PFSK-1 (cell line): ENCODE results near the gene DCAF5.

Source experiments
- FOXP2 ChIP-seq: optimal IDR thresholded peaks from 2 replicates; pipeline ENCODE3; 2011; ENCODE audit warnings: borderline replicate concordance, control low read depth, inconsistent platforms; ENCODE audit not compliant: insufficient read depth; ENCODE audit errors: extremely low read length, extremely low read depth
- POLR2AphosphoS5 ChIP-seq: IDR thresholded peaks from 2 replicates; pipeline ENCODE4 v1.6.1; 2012; ENCODE audit warnings: low read depth, mild to moderate bottlenecking, control low read depth, low read length, moderate library complexity
- SIN3A ChIP-seq: IDR thresholded peaks from 2 replicates; pipeline ENCODE4 v1.6.1; 2012; ENCODE audit warnings: mild to moderate bottlenecking, low read length, moderate library complexity, borderline replicate concordance; ENCODE audit not compliant: insufficient read depth
- TAF1 ChIP-seq: IDR thresholded peaks from 2 replicates; pipeline ENCODE4 v1.6.1; 2012; ENCODE audit warnings: low read length, control low read depth, borderline replicate concordance; ENCODE audit not compliant: insufficient read depth
- TF ChIP-seq, protein P1 (sequence below), 2 experiments: IDR thresholded peaks; 2 replicates each; pipeline versions ENCODE4 v1.6.1 to v1.8.0; 2011 to 2012; ENCODE audit warnings: low read depth in 2 of 2, low read length in 2 of 2, control low read depth in 1 of 2, inconsistent platforms in 1 of 2, mild to moderate bottlenecking in 1 of 2, moderate library complexity in 1 of 2; ENCODE audit not compliant: insufficient read depth in 1 of 2

DCAF5 gene

GRCh38 chr14:69081271-69081670 lies 71.6 kb downstream of the DCAF5 start:
- TF ChIP-seq, protein P1, sequence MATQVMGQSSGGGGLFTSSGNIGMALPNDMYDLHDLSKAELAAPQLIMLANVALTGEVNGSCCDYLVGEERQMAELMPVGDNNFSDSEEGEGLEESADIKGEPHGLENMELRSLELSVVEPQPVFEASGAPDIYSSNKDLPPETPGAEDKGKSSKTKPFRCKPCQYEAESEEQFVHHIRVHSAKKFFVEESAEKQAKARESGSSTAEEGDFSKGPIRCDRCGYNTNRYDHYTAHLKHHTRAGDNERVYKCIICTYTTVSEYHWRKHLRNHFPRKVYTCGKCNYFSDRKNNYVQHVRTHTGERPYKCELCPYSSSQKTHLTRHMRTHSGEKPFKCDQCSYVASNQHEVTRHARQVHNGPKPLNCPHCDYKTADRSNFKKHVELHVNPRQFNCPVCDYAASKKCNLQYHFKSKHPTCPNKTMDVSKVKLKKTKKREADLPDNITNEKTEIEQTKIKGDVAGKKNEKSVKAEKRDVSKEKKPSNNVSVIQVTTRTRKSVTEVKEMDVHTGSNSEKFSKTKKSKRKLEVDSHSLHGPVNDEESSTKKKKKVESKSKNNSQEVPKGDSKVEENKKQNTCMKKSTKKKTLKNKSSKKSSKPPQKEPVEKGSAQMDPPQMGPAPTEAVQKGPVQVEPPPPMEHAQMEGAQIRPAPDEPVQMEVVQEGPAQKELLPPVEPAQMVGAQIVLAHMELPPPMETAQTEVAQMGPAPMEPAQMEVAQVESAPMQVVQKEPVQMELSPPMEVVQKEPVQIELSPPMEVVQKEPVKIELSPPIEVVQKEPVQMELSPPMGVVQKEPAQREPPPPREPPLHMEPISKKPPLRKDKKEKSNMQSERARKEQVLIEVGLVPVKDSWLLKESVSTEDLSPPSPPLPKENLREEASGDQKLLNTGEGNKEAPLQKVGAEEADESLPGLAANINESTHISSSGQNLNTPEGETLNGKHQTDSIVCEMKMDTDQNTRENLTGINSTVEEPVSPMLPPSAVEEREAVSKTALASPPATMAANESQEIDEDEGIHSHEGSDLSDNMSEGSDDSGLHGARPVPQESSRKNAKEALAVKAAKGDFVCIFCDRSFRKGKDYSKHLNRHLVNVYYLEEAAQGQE (IDR thresholded peaks at IDR 0.05; ENCODE audit: insufficient read depth in 1 of 2, low read depth in 2 of 2, low read length in 2 of 2) = no peak
- TF ChIP-seq SIN3A (no peak), POLR2AphosphoS5 (no peak), TAF1 (no peak), FOXP2 (no peak)

DNA sequence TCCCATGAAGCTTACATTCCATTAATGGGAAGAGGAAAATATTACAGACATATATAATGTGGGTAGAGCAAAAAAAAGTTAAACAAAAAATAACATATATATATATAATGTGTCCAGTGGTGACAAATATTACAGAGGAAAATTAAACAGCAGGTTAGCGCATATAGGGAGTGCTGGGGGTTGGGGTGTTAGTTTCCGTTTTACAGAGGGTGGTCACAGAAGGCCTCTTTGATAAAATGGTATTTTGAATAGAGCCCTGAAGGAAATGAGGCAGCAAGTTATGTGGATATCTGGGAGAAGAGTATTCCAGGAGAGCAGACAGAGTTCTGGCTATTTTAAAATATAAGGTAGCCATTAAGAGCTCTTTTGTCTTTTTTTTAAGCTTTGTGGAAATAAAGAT lies 73.2 kb downstream of the DCAF5 start:
- TF ChIP-seq, protein P1 (IDR thresholded peaks at IDR 0.05; ENCODE audit: insufficient read depth in 1 of 2, low read depth in 2 of 2, low read length in 2 of 2) = no peak

DNA sequence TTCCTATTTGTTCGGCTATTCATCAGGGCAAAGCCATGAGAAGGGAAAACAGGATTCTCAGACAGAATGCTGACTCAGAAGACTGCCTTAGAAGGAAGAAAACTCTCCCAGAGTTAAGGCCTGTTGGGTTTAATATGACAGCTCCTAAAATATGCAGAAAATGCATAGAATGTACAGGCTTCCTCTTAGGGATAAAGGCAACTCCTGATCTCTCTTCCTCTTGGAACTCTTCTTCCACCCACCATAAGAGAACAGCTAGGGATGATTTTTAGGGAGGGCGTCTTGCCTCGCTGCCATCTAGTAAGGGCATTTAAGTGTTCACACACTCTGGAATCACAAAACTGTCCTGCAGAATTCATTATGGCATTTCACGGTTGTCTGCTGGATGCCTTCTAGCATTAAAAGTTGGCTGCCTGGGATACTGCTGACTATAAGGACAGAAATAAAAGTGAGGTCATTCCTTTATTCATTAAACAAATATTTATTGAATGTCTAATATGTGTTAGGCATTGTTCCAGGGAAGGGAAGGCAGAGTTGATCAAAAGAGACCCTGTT lies 73.7 kb downstream of the DCAF5 start:
- TF ChIP-seq POLR2AphosphoS5 (no peak), TAF1 (no peak), FOXP2 (no peak), SIN3A (no peak)
- TF ChIP-seq, protein P1 (IDR thresholded peaks at IDR 0.05; ENCODE audit: insufficient read depth in 1 of 2, low read depth in 2 of 2, low read length in 2 of 2) = no peak

- TF ChIP-seq SIN3A = no peak
Observed at GRCh38 chr14:69077841-69078240, 75.1 kb downstream of the DCAF5 start.

DNA sequence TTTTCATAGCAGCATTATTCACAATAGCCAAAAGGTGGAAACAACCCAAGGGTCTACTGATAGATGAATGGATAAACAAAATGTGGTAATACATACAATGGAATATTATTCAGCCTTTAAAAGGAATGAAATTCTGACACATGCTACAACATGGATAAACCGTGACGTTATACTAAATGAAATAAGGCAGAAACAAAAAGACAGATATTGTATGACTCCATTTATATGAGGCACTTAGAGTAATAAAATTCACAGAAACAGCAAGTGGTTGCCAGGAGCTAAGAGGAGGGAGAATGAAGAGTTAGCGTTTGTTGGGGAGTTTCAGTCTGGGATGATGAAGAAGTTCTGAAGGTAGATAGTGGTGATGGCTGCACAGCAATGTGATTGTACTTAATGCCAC lies 76.6 kb downstream of the DCAF5 start:
- TF ChIP-seq POLR2AphosphoS5 (no peak), FOXP2 (no peak), TAF1 (no peak), SIN3A (no peak)
- TF ChIP-seq, protein P1 (IDR thresholded peaks at IDR 0.05; ENCODE audit: insufficient read depth in 1 of 2, low read depth in 2 of 2, low read length in 2 of 2) = no peak

GRCh38 chr14:69073915-69074314 lies 79.0 kb downstream of the DCAF5 start:
- TF ChIP-seq, protein P1 (IDR thresholded peaks at IDR 0.05; ENCODE audit: insufficient read depth in 1 of 2, low read depth in 2 of 2, low read length in 2 of 2) = no peak
- TF ChIP-seq SIN3A = no peak
- no peak for TF ChIP-seq POLR2AphosphoS5
- no peak for TF ChIP-seq TAF1
- no peak for TF ChIP-seq FOXP2
